Fibroblast of lung (primary cell): ENCODE measurements around the gene RYR2. TPM values are rescaled to one million over a fixed set of nuclear protein-coding genes. Genes with fewer than 3 reads are reported as not detected.

ENCODE experiments used
- DNase-seq, 2 donors: peaks; one replicate each; pipeline versions ENCODE4 v3.0.0 to v3.0.0-alpha.2; 2010; ENCODE audit warnings: low read depth in 2 of 2
- H2AFZ ChIP-seq: 2 replicates; pipeline ENCODE4 v1.5.1; 2012; ENCODE audit warnings: low read length, control low read depth, inconsistent platforms
- H3K27ac ChIP-seq: 2 replicates; pipeline ENCODE4 v1.5.1; 2011; ENCODE audit warnings: low read length, control low read depth; ENCODE audit not compliant: insufficient read depth
- H3K27me3 ChIP-seq: 2 replicates; pipeline ENCODE4 v1.5.1; 2011; ENCODE audit warnings: mild to moderate bottlenecking, low read length; ENCODE audit not compliant: control insufficient read depth, insufficient read depth
- H3K36me3 ChIP-seq: 2 replicates; pipeline ENCODE4 v1.5.1; 2011; ENCODE audit warnings: low read length; ENCODE audit not compliant: control insufficient read depth, insufficient read depth
- H3K4me1 ChIP-seq: 2 replicates; pipeline ENCODE4 v1.5.1; 2011; ENCODE audit warnings: low read length; ENCODE audit not compliant: control insufficient read depth, insufficient read depth; ENCODE audit errors: extremely low read depth
- H3K4me2 ChIP-seq: 2 replicates; pipeline ENCODE4 v1.5.1; 2011; ENCODE audit warnings: low read length, control low read depth; ENCODE audit not compliant: insufficient read depth; ENCODE audit errors: extremely low read depth
- H3K4me3 ChIP-seq, 4 experiments: fragments of 200-600 bp in 1 of 4; sonication (generic) in 1 of 4; replicated peaks in 1 of 4; 2 replicates each; pipeline ENCODE4 v1.5.1; 2011 to 2016; ENCODE audit warnings: low read length in 4 of 4, low read depth in 3 of 4, mild to moderate bottlenecking in 3 of 4, control low read depth in 2 of 4, inconsistent platforms in 1 of 4, mixed read lengths in 1 of 4; ENCODE audit not compliant: insufficient read depth in 1 of 4; ENCODE audit errors: control extremely low read depth in 1 of 4
- H3K79me2 ChIP-seq: 2 replicates; pipeline ENCODE4 v1.5.1; 2012; ENCODE audit warnings: mild to moderate bottlenecking, low read length, inconsistent platforms; ENCODE audit not compliant: control insufficient read depth, insufficient read depth
- H3K9ac ChIP-seq: 2 replicates; pipeline ENCODE4 v1.5.1; 2011; ENCODE audit warnings: mild to moderate bottlenecking, low read length, control low read depth; ENCODE audit not compliant: insufficient read depth
- H3K9me3 ChIP-seq: 2 replicates; pipeline ENCODE4 v1.5.1; 2012; ENCODE audit warnings: low read depth, low read length; ENCODE audit not compliant: control insufficient read depth, insufficient read depth
- H4K20me1 ChIP-seq: 2 replicates; pipeline ENCODE4 v1.5.1; 2011; ENCODE audit warnings: low read length; ENCODE audit not compliant: control insufficient read depth, insufficient read depth; ENCODE audit errors: extremely low read depth
- EZH2 ChIP-seq: IDR thresholded peaks from 2 replicates; pipeline ENCODE4 v1.5.1; 2012; ENCODE audit warnings: low read length, control low read depth, mild to moderate bottlenecking; ENCODE audit errors: missing control alignments
- polyA plus RNA-seq, 2 donors: library from polyadenylated mRNA; depleted of rRNA in 1 of 2; stranded (reverse) in 1 of 2; unstranded in 1 of 2; fragments of >200 nt; gene quantifications; 2 replicates each; pipeline ENCODE4 v1.2.1, GENCODE V29; 2011 to 2012; ENCODE audit warnings: missing spikeins in 1 of 2
- total RNA-seq: library from RNA; depleted of rRNA; stranded (reverse); fragments of >200 nt; gene quantifications from 2 replicates; pipeline ENCODE4 v1.2.1, GENCODE V29; 2014
- TF ChIP-seq, protein P1 (sequence below), 2 donors: IDR thresholded peaks in 1 of 2; conservative IDR thresholded peaks in 1 of 2; 1 replicate in 1 of 2; 2 replicates in 1 of 2; pipeline ENCODE4 v1.5.1; 2011 to 2012; ENCODE audit warnings: low read length in 2 of 2, control low read depth in 1 of 2, inconsistent platforms in 1 of 2, low read depth in 1 of 2, mild to moderate bottlenecking in 1 of 2

RYR2 gene
- total and polyA plus RNA-seq, 2 donors (not counting 1 experiment from before 2014, with no cell fraction given): 0.06 to 0.17 TPM

DNA sequence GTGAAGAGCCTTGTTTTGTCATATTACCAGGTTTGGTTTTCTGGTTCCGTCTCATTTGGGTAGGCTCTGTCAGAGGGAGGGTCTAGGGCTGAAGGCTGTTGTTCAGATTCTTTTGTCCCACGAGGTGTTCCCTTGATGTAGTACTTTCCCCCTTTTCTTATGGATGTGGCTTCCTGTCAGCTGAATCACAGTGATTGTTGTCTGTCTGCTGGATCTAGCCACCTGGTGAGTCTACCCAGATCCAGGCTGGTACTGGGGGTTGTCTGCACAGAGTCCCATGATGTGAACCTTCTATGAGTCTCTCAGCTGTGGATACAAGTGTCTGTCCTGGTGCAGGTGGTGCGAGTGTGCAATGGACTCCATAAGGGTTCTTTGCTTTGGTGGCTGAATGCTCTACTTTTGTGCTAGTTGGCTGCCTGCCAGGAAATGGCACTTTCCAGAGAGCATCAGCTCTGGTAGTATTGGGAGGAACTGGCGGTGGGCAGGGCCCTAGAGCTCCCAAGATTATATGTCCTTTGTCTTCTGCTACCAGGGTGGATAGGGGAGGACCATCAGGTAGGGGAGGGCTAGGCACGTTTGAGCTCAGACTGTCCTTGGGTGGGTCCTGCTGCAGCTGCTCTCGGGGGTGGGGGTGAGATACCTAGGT lies 246.0 kb downstream of the RYR2 start:
- Histone ChIP-seq H3K36me3 (no peaks in the 10 kb centered on the region), H3K27me3 (no peaks in the 10 kb centered on the region), H3K9me3 (no peaks in the 10 kb centered on the region), H3K4me3 (no peak overlapping the region), H3K4me2 (no peak overlapping the region), H3K4me1 (no peaks in the 10 kb centered on the region), H2AFZ (no peak overlapping the region), H3K27ac (no peak overlapping the region), H3K79me2 (no peaks in the 10 kb centered on the region), H4K20me1 (no peaks in the 10 kb centered on the region), H3K9ac (no peak overlapping the region)
- no peak for DNase-seq
- TF ChIP-seq, protein P1, sequence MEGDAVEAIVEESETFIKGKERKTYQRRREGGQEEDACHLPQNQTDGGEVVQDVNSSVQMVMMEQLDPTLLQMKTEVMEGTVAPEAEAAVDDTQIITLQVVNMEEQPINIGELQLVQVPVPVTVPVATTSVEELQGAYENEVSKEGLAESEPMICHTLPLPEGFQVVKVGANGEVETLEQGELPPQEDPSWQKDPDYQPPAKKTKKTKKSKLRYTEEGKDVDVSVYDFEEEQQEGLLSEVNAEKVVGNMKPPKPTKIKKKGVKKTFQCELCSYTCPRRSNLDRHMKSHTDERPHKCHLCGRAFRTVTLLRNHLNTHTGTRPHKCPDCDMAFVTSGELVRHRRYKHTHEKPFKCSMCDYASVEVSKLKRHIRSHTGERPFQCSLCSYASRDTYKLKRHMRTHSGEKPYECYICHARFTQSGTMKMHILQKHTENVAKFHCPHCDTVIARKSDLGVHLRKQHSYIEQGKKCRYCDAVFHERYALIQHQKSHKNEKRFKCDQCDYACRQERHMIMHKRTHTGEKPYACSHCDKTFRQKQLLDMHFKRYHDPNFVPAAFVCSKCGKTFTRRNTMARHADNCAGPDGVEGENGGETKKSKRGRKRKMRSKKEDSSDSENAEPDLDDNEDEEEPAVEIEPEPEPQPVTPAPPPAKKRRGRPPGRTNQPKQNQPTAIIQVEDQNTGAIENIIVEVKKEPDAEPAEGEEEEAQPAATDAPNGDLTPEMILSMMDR (conservative IDR thresholded peaks at IDR 0.05 in 1 of 2, IDR thresholded peaks at IDR 0.05 in 1 of 2; ENCODE audit: low read depth in 1 of 2, low read length in 2 of 2): no peak
- TF ChIP-seq EZH2: no peak

DNA sequence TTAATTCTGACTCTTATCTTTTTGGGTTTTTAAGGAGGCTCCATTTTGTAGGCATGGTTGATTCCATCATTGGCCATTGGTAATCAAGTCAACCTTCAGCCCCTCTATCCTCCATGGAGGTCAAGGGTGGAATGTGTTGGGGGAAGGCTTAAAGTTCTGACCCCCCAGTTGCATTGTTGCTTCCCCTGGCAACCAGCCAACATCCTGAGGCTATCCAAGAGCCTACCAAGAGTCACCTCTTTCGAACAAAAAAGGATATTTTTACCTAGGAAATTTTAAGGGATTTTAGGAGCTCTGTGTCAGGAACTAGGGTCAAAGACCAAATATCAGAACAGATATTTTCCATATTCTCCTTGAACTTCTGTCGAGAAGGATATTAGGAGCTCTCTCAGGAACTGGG lies 251.8 kb downstream of the RYR2 start:
- Histone ChIP-seq H3K36me3 (no peaks in the 10 kb centered on the region), H2AFZ (no peak overlapping the region), H3K4me2 (no peak overlapping the region), H3K27me3 (no peaks in the 10 kb centered on the region), H3K79me2 (no peaks in the 10 kb centered on the region), H3K9me3 (no peaks in the 10 kb centered on the region), H3K4me3 (no peak overlapping the region), H3K27ac (no peak overlapping the region), H3K4me1 (no peaks in the 10 kb centered on the region), H4K20me1 (no peaks in the 10 kb centered on the region), H3K9ac (no peak overlapping the region)
- TF ChIP-seq, protein P1 (conservative IDR thresholded peaks at IDR 0.05 in 1 of 2, IDR thresholded peaks at IDR 0.05 in 1 of 2; ENCODE audit: low read depth in 1 of 2, low read length in 2 of 2): no peak
- no peak for TF ChIP-seq EZH2
- no peak for DNase-seq

DNA sequence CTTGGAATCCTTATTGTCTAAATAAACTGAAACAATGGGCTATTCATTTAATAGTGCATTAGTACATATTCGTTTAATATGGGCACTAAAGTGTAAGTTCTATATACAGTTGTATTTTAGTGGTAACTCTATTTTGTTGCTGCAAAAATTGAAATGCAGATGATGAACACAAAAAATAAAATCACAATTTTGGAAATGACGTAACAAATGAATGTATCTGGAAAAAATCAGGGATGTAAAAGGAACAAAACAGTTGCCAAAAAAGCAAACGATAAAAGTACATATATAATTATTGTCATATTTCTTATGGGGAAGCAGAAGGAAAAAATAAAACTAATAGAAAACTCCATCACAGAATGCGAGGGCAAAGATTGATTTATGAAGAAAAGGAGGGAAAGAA lies 254.9 kb downstream of the RYR2 start:
- Histone ChIP-seq H3K79me2 (no peaks in the 10 kb centered on the region), H3K9ac (no peak overlapping the region), H3K27ac (no peak overlapping the region), H3K4me1 (no peaks in the 10 kb centered on the region), H3K4me2 (no peak overlapping the region), H3K27me3 (no peaks in the 10 kb centered on the region), H3K9me3 (no peaks in the 10 kb centered on the region), H3K4me3 (no peak overlapping the region), H3K36me3 (no peaks in the 10 kb centered on the region), H2AFZ (no peak overlapping the region), H4K20me1 (no peaks in the 10 kb centered on the region)
- no peak for TF ChIP-seq EZH2
- TF ChIP-seq, protein P1 (conservative IDR thresholded peaks at IDR 0.05 in 1 of 2, IDR thresholded peaks at IDR 0.05 in 1 of 2; ENCODE audit: low read depth in 1 of 2, low read length in 2 of 2): no peak
- no peak for DNase-seq
